ENCODE measurements around the gene NUP98.
A peak's percentile ranks its signal among the peaks of the same experiment; 100 is the strongest.

Gene NUP98

GRCh38 chr11:3840870-3841425, 43.6 kb upstream of the NUP98 start, which contains the start of gene RHOG:
Gene RHOG, minus strand, starts transcription at chr11:3840959. Its CDS starts 12,821 bp downstream, at chr11:3828138.
- H3K27me3 ChIP-seq (replicated peaks): no peaks in the 10 kb centered on the region
- in situ Hi-C loops (cut with HindIII; ENCODE audit: low pct_ligation_motif_present, low sequenced_read_pairs): loop anchor here (25.0 kb wide), 1 partner anchor 221 kb away; no protein-coding TSS in a partner anchor
- no peak for DNase-seq
- no peak for TF ChIP-seq CTCF (IDR thresholded peaks at IDR 0.05; ENCODE audit: low read depth, low read length, missing control alignments)
- peak within 1 kb of the TSS; percentile 84 for H3K27ac ChIP-seq
- no peaks in the 10 kb centered on the region for H3K36me3 ChIP-seq (replicated peaks)
- peak within 1 kb of the TSS; percentile 73 for H3K4me3 ChIP-seq (ENCODE audit: low read depth, low read length)

DNA sequence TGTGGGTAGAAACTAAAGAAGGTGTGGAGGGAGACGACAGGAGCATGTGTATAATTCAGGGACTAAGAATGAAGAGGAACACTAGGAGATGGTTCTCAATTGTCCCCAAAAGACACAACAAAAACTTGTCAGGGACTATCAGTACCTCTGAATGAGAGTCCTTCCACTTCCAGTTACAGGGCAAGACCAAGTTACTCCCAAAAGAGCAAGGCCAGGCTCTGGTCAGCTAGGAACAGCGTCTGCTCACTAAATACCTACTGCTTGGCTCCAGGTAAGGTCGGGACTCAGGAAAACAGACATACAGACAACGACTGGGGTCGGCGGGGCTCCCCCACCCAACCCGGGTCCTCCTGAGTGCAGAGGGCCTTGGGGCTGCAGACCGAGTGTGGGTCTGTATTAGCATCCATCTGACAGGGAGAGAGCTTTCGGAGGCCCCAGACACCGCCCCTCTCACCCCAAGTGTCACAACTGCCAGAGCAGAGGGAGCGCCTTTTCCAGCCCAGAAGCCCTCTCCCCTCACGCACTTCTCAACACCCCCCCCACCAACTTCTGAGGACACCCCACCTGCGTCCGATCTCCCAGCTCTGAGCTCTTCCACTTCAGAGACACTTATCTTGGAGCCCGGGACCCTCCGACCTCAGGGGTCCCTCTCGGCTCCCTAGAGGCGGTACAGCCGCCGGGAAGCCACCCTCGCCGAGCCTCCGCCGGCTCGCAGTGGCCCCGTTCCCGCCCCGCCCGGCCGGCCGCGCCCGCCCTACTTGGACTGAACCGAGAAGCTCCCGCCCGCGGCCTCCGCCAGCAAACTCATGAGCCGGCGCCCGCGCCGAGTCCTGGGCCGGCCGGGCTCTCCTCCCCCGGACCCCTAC, 42.9 kb upstream of the NUP98 start:
- Histone ChIP-seq H3K36me3 (replicated peaks) (peaks cover under 1% of the 10 kb centered on the region), H3K4me3 (ENCODE audit: low read depth, low read length) (peak overlapping the region; percentile 73), H3K27me3 (replicated peaks) (no peaks in the 10 kb centered on the region), H3K27ac (peak overlapping the region; percentile 8)
- no peak for DNase-seq
- no peak for TF ChIP-seq CTCF (IDR thresholded peaks at IDR 0.05; ENCODE audit: low read depth, low read length, missing control alignments)
- in situ Hi-C loops (cut with HindIII; ENCODE audit: low pct_ligation_motif_present, low sequenced_read_pairs): loop anchor here (25.0 kb wide), 1 partner anchor 222 kb away; no protein-coding TSS in a partner anchor

- no peak for TF ChIP-seq CTCF (IDR thresholded peaks at IDR 0.05; ENCODE audit: low read depth, low read length, missing control alignments)
- Histone ChIP-seq H3K27ac (no peak overlapping the region), H3K36me3 (replicated peaks) (peaks cover 10% of the 10 kb centered on the region), H3K4me3 (ENCODE audit: low read depth, low read length) (no peak overlapping the region), H3K27me3 (replicated peaks) (no peaks in the 10 kb centered on the region)
- in situ Hi-C loops (cut with HindIII; ENCODE audit: low pct_ligation_motif_present, low sequenced_read_pairs): loop anchor here (25.0 kb wide), 1 partner anchor 224 kb away; no protein-coding TSS in a partner anchor
- no peak for DNase-seq
Observed at GRCh38 chr11:3838504-3838903, 41.1 kb upstream of the NUP98 start.

DNA sequence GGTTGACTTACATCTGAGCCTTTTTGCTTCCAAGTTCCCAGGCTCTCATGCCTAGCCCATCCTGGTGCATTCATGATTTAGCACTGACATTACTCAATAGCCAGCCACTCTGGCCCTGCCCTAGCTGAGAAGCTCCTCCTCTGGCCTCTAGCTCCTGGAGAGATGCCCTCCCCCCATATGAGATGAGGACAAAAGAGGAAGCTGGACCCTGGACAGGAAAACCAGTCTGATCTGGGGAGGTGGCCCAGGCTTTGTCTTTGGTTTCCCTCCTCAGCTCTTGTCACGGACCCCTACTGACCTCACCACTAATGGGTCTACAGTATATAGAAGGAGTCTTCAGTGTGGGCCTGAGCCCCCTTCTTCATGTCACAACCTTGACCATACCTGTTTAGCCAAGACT, 40.4 kb upstream of the NUP98 start:
- no peak for TF ChIP-seq CTCF (IDR thresholded peaks at IDR 0.05; ENCODE audit: low read depth, low read length, missing control alignments)
- Histone ChIP-seq H3K36me3 (replicated peaks) (peaks cover 10% of the 10 kb centered on the region), H3K27me3 (replicated peaks) (no peaks in the 10 kb centered on the region), H3K27ac (no peak overlapping the region), H3K4me3 (ENCODE audit: low read depth, low read length) (no peak overlapping the region)
- in situ Hi-C loops (cut with HindIII; ENCODE audit: low pct_ligation_motif_present, low sequenced_read_pairs): loop anchor here (25.0 kb wide), 1 partner anchor 225 kb away; no protein-coding TSS in a partner anchor
- no peak for DNase-seq

- no peak overlapping the region for H3K27ac ChIP-seq
- peaks cover 10% of the 10 kb centered on the region for H3K36me3 ChIP-seq (replicated peaks)
- H3K4me3 ChIP-seq (ENCODE audit: low read depth, low read length): no peak overlapping the region
- TF ChIP-seq CTCF (IDR thresholded peaks at IDR 0.05; ENCODE audit: low read depth, low read length, missing control alignments): no peak
- in situ Hi-C loops (cut with HindIII; ENCODE audit: low pct_ligation_motif_present, low sequenced_read_pairs): loop anchor here (25.0 kb wide), 1 partner anchor 225 kb away; no protein-coding TSS in a partner anchor
- no peak for DNase-seq
- no peaks in the 10 kb centered on the region for H3K27me3 ChIP-seq (replicated peaks)
Observed at GRCh38 chr11:3836903-3837302, 39.5 kb upstream of the NUP98 start.
